CD8-positive, alpha-beta memory T cell (primary cell): Measurements from ENCODE around the gene DPM2. TPM values are rescaled to one million over a fixed set of nuclear protein-coding genes. Genes with fewer than 3 reads are reported as not detected.

ENCODE experiments used
- CTCF ChIA-PET: fragments of 350-600 bp; sonication (Branson Sonifier 250); formaldehyde crosslinking; loops from one replicate; lab custom pipeline; 2021; ENCODE audit warnings: antibody characterized with exemption; lab: Charles Lee
- POLR2A ChIA-PET: fragments of 350-600 bp; sonication (Branson Sonifier 250); formaldehyde crosslinking; loops from one replicate; lab custom pipeline; 2021; ENCODE audit warnings: antibody characterized with exemption; lab: Charles Lee
- DNase-seq, 5 donors: peaks; one replicate each; pipeline versions ENCODE4 v3.0.0 to v3.0.0-alpha.2; 2020 to 2022; ENCODE audit warnings: mixed read lengths in 1 of 5
- H3K27ac ChIP-seq: one replicate; pipeline ENCODE4 v1.7.0; 2013; ENCODE audit warnings: low read depth, mild to moderate bottlenecking, low read length, moderate library complexity
- H3K27me3 ChIP-seq: 2 replicates; pipeline ENCODE4 v1.7.0; 2013; ENCODE audit warnings: low read length, mild to moderate bottlenecking; ENCODE audit not compliant: insufficient read depth, poor library complexity, severe bottlenecking
- H3K36me3 ChIP-seq: 2 replicates; pipeline ENCODE4 v1.7.0; 2013; ENCODE audit warnings: mild to moderate bottlenecking, low read length, moderate library complexity; ENCODE audit not compliant: insufficient read depth
- H3K4me1 ChIP-seq: 2 replicates; pipeline ENCODE4 v1.7.0; 2013; ENCODE audit warnings: mild to moderate bottlenecking, low read length, moderate library complexity; ENCODE audit not compliant: insufficient read depth
- H3K4me3 ChIP-seq: 2 replicates; pipeline ENCODE4 v1.7.0; 2013; ENCODE audit warnings: mild to moderate bottlenecking, low read length
- H3K9me3 ChIP-seq: 2 replicates; pipeline ENCODE4 v1.7.0; 2013; ENCODE audit warnings: mild to moderate bottlenecking, low read length
- H3K27ac Mint-ChIP-seq, 8 donors: one replicate each; pipeline ENCODE4 v1.8.0; 2020 to 2021; ENCODE audit warnings: mixed read lengths in 8 of 8, mild to moderate bottlenecking in 6 of 8, inconsistent platforms in 3 of 8, moderate library complexity in 3 of 8
- H3K27me3 Mint-ChIP-seq, 2 donors: one replicate each; pipeline ENCODE4 v1.8.0; 2020 to 2021; ENCODE audit warnings: mixed read lengths in 2 of 2, mild to moderate bottlenecking in 1 of 2, moderate library complexity in 1 of 2
- H3K36me3 Mint-ChIP-seq, 3 donors: one replicate each; pipeline ENCODE4 v1.8.0; 2020 to 2021; ENCODE audit warnings: mixed read lengths in 3 of 3, inconsistent platforms in 1 of 3, mild to moderate bottlenecking in 1 of 3
- H3K4me1 Mint-ChIP-seq, 3 donors: one replicate each; pipeline ENCODE4 v1.8.0; 2020 to 2021; ENCODE audit warnings: mixed read lengths in 3 of 3, inconsistent platforms in 1 of 3, mild to moderate bottlenecking in 1 of 3
- H3K4me3 Mint-ChIP-seq, 7 donors: one replicate each; pipeline ENCODE4 v1.8.0; 2020 to 2021; ENCODE audit warnings: mixed read lengths in 7 of 7, mild to moderate bottlenecking in 6 of 7, moderate library complexity in 4 of 7, inconsistent platforms in 2 of 7
- H3K9me3 Mint-ChIP-seq, 5 donors: one replicate each; pipeline ENCODE4 v1.8.0; 2020 to 2022; ENCODE audit warnings: mixed read lengths in 5 of 5, mild to moderate bottlenecking in 3 of 5, moderate library complexity in 2 of 5, inconsistent platforms in 1 of 5
- polyA plus RNA-seq: library from polyadenylated mRNA; unstranded; fragments of 300-500 nt; fragmentation: Illumina TruSeq; gene quantifications from one replicate; pipeline ENCODE4 v1.2.3, GENCODE V29; 2021
- total RNA-seq, 2 experiments: library from RNA; stranded (reverse); gene quantifications; one replicate each; pipeline ENCODE4 v1.2.3, GENCODE V29; 2021

DPM2 gene
- total and polyA plus RNA-seq, 3 experiments from 2014 or later: 52.2 to 75.5 (median 73.8) TPM

DNA sequence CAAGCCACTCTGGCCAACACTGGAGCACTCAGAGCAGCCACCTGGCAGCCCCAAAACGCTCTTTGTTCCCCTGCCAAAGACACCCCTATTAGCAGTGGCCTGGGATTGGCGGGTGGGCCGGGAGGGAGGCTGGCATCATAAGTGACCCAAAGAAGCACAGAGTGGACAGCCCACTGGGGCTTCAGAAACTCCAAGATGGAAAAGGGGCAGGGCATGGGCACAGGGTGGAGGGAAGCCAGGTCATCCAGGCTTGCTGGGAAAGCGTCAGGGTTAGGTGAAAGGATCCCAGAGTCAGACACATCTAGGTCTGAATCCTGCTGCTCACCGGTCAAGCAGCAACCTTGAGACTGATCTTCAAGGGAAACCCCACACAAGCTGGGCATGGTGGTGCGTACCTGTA lies 28.3 kb upstream of the DPM2 start:
- Mint-ChIP-seq H3K4me1 (peaks cover 94 to 99% (median 98%) of the 10 kb centered on the region in 3 donors), H3K9me3 (no peaks in the 10 kb centered on the region), H3K27ac (peak overlapping the region in 5 of 8 donors; percentile 72 to 96 (median 85)), H3K4me3 (peak overlapping the region in 5 of 7 donors; percentile 36 to 86 (median 70)), H3K36me3 (peaks cover 0 to 77% (median 5%) of the 10 kb centered on the region in 3 donors), H3K27me3 (no peaks in the 10 kb centered on the region)
- POLR2A ChIA-PET: interaction anchor here (0.7 to 1.2 kb wide), 2 partner anchors 10 kb away, joined by 3 to 5 read pairs; no protein-coding TSS in a partner anchor
- CTCF ChIA-PET: interaction anchor here (1.1 to 27.7 kb wide), 3 partner anchors 22 to 104 kb away, joined by 3 to 485 read pairs (median 5); no protein-coding TSS in a partner anchor
- no peaks in the 10 kb centered on the region for H3K27me3 ChIP-seq
- peak overlapping the region; percentile 27 for H3K27ac ChIP-seq
- no peak for DNase-seq
- H3K36me3 ChIP-seq: no peaks in the 10 kb centered on the region
- H3K4me3 ChIP-seq: peak overlapping the region; percentile 51
- H3K9me3 ChIP-seq: no peaks in the 10 kb centered on the region
- H3K4me1 ChIP-seq: peaks cover 100% of the 10 kb centered on the region

DNA sequence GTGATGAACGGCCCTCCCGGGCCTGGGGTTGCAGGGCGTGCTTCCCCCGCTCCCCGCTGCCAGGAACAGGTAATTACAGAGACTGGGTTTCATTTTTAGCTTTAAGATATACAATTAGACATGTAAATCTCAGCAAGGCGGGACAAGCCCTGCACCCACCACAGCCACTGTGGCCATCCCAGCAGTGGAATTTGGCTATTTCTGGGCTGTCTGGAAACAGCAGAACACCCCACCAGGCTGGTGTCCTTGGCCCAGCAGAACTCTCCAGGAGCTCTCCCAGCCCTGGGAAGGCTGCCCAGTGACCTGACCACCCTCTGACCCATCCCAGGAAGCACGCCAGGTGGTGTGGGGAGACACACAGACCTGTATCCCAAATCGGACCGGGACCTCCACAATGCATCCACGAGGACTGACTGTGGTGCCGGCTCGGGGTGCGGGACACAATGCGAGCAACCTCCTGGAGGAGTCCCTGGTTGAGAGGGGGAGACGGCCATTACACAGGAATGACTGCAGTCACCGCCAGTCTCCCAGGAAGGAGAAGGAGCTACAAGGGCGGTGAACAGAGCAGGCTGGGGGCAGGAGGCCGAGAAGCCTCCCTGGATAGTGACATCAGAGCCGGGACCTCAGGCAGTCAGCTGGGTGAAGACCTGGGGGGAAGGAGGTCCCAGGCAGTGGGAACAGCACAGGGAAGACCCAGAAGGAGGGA lies 25.9 kb upstream of the DPM2 start:
- peaks cover 100% of the 10 kb centered on the region for H3K4me1 ChIP-seq
- DNase-seq: no peak
- H3K4me3 ChIP-seq: peak overlapping the region; percentile 3
- H3K27me3 ChIP-seq: no peaks in the 10 kb centered on the region
- H3K27ac ChIP-seq: no peak overlapping the region
- Mint-ChIP-seq H3K36me3 (peaks cover 0 to 77% (median 5%) of the 10 kb centered on the region in 3 donors), H3K27me3 (no peaks in the 10 kb centered on the region), H3K4me1 (peaks cover 92 to 99% (median 98%) of the 10 kb centered on the region in 3 donors), H3K9me3 (no peaks in the 10 kb centered on the region), H3K4me3 (peak overlapping the region in 6 of 7 donors; percentile 20 to 87 (median 42)), H3K27ac (peak overlapping the region; percentile 56 to 90 (median 80))
- ChIA-PET POLR2A (interaction anchor here (0.5 to 1.0 kb wide), 3 partner anchors 14 to 47 kb away, joined by 3 to 5 read pairs (median 4); no protein-coding TSS in a partner anchor), CTCF (interaction anchor here (27.7 kb wide), 1 partner anchor 68 kb away, joined by 485 read pairs; no protein-coding TSS in a partner anchor)
- H3K36me3 ChIP-seq: no peaks in the 10 kb centered on the region
- H3K9me3 ChIP-seq: no peaks in the 10 kb centered on the region

DNA sequence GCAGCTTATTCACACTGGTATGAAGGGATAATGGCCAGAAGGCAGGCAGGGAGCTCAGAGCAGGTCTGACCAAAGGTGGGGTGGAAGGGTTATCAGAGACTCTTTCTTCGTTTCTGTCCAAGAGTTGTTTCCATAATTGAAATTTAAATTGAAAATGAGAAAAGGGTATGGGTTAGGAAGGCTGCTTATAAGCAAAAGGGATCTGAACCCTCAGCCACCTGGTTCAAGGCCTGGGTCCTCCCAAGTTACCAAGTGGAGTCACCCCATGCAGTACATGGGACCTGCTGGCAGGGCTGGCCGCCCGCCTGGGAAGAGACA lies 25.3 kb upstream of the DPM2 start:
- peaks cover 0 to 74% (median 5%) of the 10 kb centered on the region in 3 donors for H3K36me3 Mint-ChIP-seq
- ChIA-PET POLR2A (interaction anchor here (0.5 to 1.0 kb wide), 2 partner anchors 13 to 47 kb away, joined by 3 to 5 read pairs; no protein-coding TSS in a partner anchor), CTCF (interaction anchor here (1.2 to 27.7 kb wide), 2 partner anchors 68 to 154 kb away, joined by 4 to 485 read pairs; no protein-coding TSS in a partner anchor)
- H3K4me3 ChIP-seq: peak overlapping the region; percentile 3
- H3K9me3 Mint-ChIP-seq: no peaks in the 10 kb centered on the region
- H3K36me3 ChIP-seq: no peaks in the 10 kb centered on the region
- no peak for DNase-seq
- H3K4me1 Mint-ChIP-seq: peaks cover 90 to 98% (median 98%) of the 10 kb centered on the region in 3 donors
- H3K27ac Mint-ChIP-seq: peak overlapping the region; percentile 52 to 94 (median 80)
- no peaks in the 10 kb centered on the region for H3K9me3 ChIP-seq
- peaks cover 100% of the 10 kb centered on the region for H3K4me1 ChIP-seq
- H3K4me3 Mint-ChIP-seq: peak overlapping the region in 6 of 7 donors; percentile 15 to 87 (median 42)
- no peaks in the 10 kb centered on the region for H3K27me3 Mint-ChIP-seq
- H3K27me3 ChIP-seq: no peaks in the 10 kb centered on the region
- no peak overlapping the region for H3K27ac ChIP-seq

DNA sequence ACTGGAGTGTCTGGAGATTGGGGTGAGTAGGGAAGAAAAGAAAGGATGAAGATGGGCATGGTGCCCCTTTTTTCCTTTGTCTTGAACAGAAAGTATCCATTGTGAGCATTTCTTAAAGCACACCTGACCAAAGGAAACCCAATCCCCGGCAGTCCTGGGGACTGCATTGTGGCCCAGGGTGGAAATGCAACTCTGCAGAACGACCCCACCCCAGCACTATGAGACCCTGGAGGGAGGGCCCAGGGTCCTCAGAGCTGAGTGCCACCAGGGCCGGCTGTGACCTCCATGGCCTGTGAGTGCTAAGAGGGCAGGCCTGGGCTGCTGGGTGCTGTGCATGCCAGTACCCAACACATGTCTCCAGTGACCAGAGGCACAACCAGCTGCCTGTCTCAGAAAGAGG lies 24.6 kb upstream of the DPM2 start:
- ChIA-PET CTCF (interaction anchor here (1.2 to 27.7 kb wide), 3 partner anchors 18 to 155 kb away, joined by 4 to 485 read pairs (median 8); no protein-coding TSS in a partner anchor), POLR2A (interaction anchor here (1.0 kb wide), 2 partner anchors 12 to 14 kb away, joined by 3 read pairs; no protein-coding TSS in a partner anchor)
- H3K36me3 ChIP-seq: no peaks in the 10 kb centered on the region
- DNase-seq: no peak
- no peak overlapping the region for H3K4me3 ChIP-seq
- H3K27me3 Mint-ChIP-seq: no peaks in the 10 kb centered on the region
- H3K4me3 Mint-ChIP-seq: peak overlapping the region in 5 of 7 donors; percentile 13 to 76 (median 45)
- peak overlapping the region; percentile 52 to 94 (median 80) for H3K27ac Mint-ChIP-seq
- H3K4me1 ChIP-seq: peaks cover 100% of the 10 kb centered on the region
- H3K4me1 Mint-ChIP-seq: peaks cover 89 to 98% (median 97%) of the 10 kb centered on the region in 3 donors
- no peaks in the 10 kb centered on the region for H3K27me3 ChIP-seq
- no peaks in the 10 kb centered on the region for H3K9me3 ChIP-seq
- peaks cover 0 to 73% (median 7%) of the 10 kb centered on the region in 3 donors for H3K36me3 Mint-ChIP-seq
- no peaks in the 10 kb centered on the region for H3K9me3 Mint-ChIP-seq
- no peak overlapping the region for H3K27ac ChIP-seq

DNA sequence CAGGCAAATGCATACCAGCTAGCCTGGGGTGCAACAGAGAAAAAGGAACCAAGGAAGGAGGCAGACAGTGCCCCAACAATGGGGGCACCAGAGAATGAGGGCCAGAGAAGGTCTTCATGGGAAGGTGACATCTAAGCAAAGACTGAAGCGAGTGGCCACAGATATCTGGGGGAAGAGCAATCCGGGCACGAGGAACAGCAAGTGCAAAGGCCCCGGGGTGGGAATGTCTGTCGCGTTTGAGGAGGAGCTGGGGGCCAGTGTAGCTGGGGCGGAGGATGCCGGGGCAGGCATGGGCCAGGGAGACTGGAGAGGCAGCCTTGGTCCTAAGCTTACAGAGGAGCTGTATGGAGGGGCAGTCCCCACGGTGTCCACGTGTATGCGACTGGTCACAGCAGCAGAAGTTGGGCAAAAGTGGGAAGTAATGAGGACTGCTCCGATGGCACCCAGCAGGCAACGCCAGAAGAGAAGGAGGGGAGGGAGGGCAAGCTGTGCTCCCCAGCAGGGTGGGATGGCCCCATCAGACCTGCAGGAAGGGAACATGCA lies 24.0 kb upstream of the DPM2 start:
- peak overlapping the region; percentile 52 to 94 (median 82) for H3K27ac Mint-ChIP-seq
- POLR2A ChIA-PET: interaction anchor here (1.0 kb wide), 1 partner anchor 15 kb away, joined by 3 read pairs; no protein-coding TSS in a partner anchor
- H3K4me3 Mint-ChIP-seq: peak overlapping the region; percentile 6 to 76 (median 38)
- Histone ChIP-seq H3K27ac (no peak overlapping the region), H3K9me3 (no peaks in the 10 kb centered on the region), H3K4me1 (peaks cover 100% of the 10 kb centered on the region), H3K4me3 (no peak overlapping the region), H3K36me3 (no peaks in the 10 kb centered on the region), H3K27me3 (no peaks in the 10 kb centered on the region)
- DNase-seq: no peak
- H3K4me1 Mint-ChIP-seq: peaks cover 89 to 98% (median 97%) of the 10 kb centered on the region in 3 donors
- peaks cover 0 to 71% (median 7%) of the 10 kb centered on the region in 3 donors for H3K36me3 Mint-ChIP-seq
- CTCF ChIA-PET: interaction anchor here (1.2 to 27.7 kb wide), 3 partner anchors 13 to 70 kb away, joined by 4 to 485 read pairs (median 8); no protein-coding TSS in a partner anchor
- no peaks in the 10 kb centered on the region for H3K27me3 Mint-ChIP-seq
- H3K9me3 Mint-ChIP-seq: no peaks in the 10 kb centered on the region

DNA sequence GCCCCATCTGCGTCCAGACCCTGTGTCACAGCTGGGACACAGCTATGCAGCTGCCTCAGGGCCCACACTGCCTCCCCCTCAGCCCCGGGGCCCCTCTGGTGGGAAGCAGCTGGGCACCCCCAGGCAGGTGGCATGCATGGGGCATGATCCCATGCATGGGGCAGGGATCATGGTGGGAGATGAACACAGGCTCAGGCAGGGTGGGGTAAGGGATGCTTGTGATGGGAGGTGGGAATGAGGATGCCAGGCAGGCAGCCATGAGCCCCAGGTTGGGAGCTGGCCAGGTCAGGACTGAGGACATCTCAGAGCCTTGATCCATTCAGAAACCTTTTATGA lies 23.5 kb upstream of the DPM2 start:
- no peak overlapping the region for H3K4me3 ChIP-seq
- no peaks in the 10 kb centered on the region for H3K9me3 Mint-ChIP-seq
- POLR2A ChIA-PET: no interaction called here
- CTCF ChIA-PET: interaction anchor here (0.9 to 27.7 kb wide), 4 partner anchors 14 to 70 kb away, joined by 3 to 485 read pairs (median 6); no protein-coding TSS in a partner anchor
- no peak overlapping the region for H3K27ac ChIP-seq
- no peaks in the 10 kb centered on the region for H3K27me3 Mint-ChIP-seq
- no peaks in the 10 kb centered on the region for H3K9me3 ChIP-seq
- H3K27me3 ChIP-seq: no peaks in the 10 kb centered on the region
- H3K36me3 ChIP-seq: no peaks in the 10 kb centered on the region
- H3K4me3 Mint-ChIP-seq: peak overlapping the region in 4 of 7 donors; percentile 22 to 76 (median 48)
- DNase-seq: no peak
- peaks cover 100% of the 10 kb centered on the region for H3K4me1 ChIP-seq
- H3K4me1 Mint-ChIP-seq: peaks cover 83 to 96% (median 94%) of the 10 kb centered on the region in 3 donors
- H3K27ac Mint-ChIP-seq: peak overlapping the region; percentile 52 to 94 (median 80)
- H3K36me3 Mint-ChIP-seq: peaks cover 0 to 69% (median 7%) of the 10 kb centered on the region in 3 donors

DNA sequence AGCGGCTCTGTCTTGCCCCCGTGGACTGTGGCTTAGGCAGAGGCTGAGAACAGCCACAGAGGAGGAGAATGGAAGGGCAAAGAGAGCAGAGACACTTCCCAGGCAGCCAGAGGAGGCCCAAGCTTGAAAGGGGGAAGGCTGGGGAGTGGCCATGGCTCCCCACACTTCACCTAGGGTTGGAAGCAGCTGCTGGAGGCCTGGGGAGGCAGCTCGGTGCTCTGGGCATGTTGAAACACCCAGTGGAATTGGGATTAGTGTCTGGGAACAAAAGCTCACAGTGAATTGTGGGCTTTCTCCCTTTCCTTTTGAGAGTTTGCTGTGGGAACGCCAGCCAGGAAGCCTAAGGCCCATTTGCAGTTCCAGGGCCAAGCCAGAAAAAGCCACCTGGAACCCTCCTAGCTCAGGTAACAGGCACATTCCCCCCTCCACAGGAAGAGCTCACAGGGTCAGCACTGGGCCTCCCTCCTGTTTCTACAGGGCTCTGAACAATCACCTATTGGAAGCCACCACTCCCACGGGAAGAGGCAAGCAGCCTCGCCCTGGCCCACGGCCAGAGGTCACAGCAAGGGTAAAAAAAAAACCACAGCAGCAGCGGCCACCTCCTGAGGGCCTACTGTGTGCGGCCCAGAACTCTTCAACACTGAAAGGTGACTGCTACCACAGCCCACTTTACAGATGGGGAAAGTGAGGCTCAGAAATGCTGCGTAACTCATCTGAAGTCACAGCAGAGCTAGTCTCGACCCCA lies 22.9 kb upstream of the DPM2 start:
- no peaks in the 10 kb centered on the region for H3K9me3 Mint-ChIP-seq
- Histone ChIP-seq H3K27me3 (no peaks in the 10 kb centered on the region), H3K4me3 (peak overlapping the region; percentile 24), H3K36me3 (no peaks in the 10 kb centered on the region), H3K4me1 (peaks cover 100% of the 10 kb centered on the region), H3K27ac (peak overlapping the region; percentile 17), H3K9me3 (no peaks in the 10 kb centered on the region)
- peaks cover 0 to 66% (median 7%) of the 10 kb centered on the region in 3 donors for H3K36me3 Mint-ChIP-seq
- CTCF ChIA-PET: interaction anchor here (0.9 to 27.7 kb wide), 4 partner anchors 14 to 71 kb away, joined by 3 to 485 read pairs (median 6); no protein-coding TSS in a partner anchor
- peak overlapping the region; percentile 52 to 94 (median 86) for H3K27ac Mint-ChIP-seq
- DNase-seq: no peak
- no peaks in the 10 kb centered on the region for H3K27me3 Mint-ChIP-seq
- peak overlapping the region; percentile 4 to 56 (median 40) for H3K4me3 Mint-ChIP-seq
- peaks cover 83 to 96% (median 94%) of the 10 kb centered on the region in 3 donors for H3K4me1 Mint-ChIP-seq
- POLR2A ChIA-PET: no interaction called here
